Measurements from ENCODE around the gene DYNLT1. TPM values are rescaled to one million over a fixed set of nuclear protein-coding genes. Genes with fewer than 3 reads are reported as not detected.
"Not testable (repeated sequence)": the region's sequence is repeated elsewhere in the genome, so short reads cannot be mapped to it uniquely, and the experiment has no call there.

Gene DYNLT1
- total and polyA plus RNA-seq, 10 of the 15 experiments (the other 5 are each of a cell fraction or from before 2014, with no cell fraction given), result 33.6 to 298 (median 89.2) TPM

GRCh38 chr6:158672726-158673125, 28.2 kb upstream of the DYNLT1 start:
- WGBS (ENCODE audit: insufficient coverage, insufficient replicate concordance, low lambda C conversion rate, missing lambda C conversion rate), result 86% methylated on average over 6 of the region's 6 CpGs
- POLR2A ChIA-PET, result interaction anchor here (1.2 kb wide), 1 partner anchor 22 kb away, joined by 3 read pairs; no protein-coding TSS in a partner anchor
- DNase-seq (ENCODE audit: low read depth, low spot score) (no peak), ATAC-seq (no peak), FAIRE-seq (no peak)
- Histone ChIP-seq H3K9ac (ENCODE audit: control insufficient read depth, insufficient read depth, low read length) (no peak overlapping the region), H3K27ac (ENCODE audit: control insufficient read depth, insufficient read depth) (no peak overlapping the region), H3K27me3 (replicated peaks in 1 of 2; ENCODE audit: control insufficient read depth in 2 of 2, insufficient read depth in 2 of 2, low read length in 1 of 2) (no peaks in the 10 kb centered on the region), H4K20me1 (ENCODE audit: control insufficient read depth, insufficient read depth) (no peaks in the 10 kb centered on the region), H2AFZ (ENCODE audit: control insufficient read depth, low read depth, low read length) (no peak overlapping the region), H3K9me3 (replicated peaks; ENCODE audit: control insufficient read depth, insufficient read depth, low read length) (no peaks in the 10 kb centered on the region; the same call in 2 of the 3 replicates), H3K36me3 (ENCODE audit: control insufficient read depth in 2 of 2, insufficient read depth in 2 of 2, low read length in 1 of 2) (no peaks in the 10 kb centered on the region; a peak in 1 of 4 replicates), H3K4me3 (no peak overlapping the region), H3K79me2 (ENCODE audit: control insufficient read depth, insufficient read depth, low read length) (no peaks in the 10 kb centered on the region), H3K4me1 (ENCODE audit: control insufficient read depth, insufficient read depth, low read length) (peaks cover 2% of the 10 kb centered on the region; the same call in 1 of the 2 replicates), H3K4me2 (ENCODE audit: control insufficient read depth, insufficient read depth) (no peak overlapping the region)
- in situ Hi-C loops (cut with MboI), result no loop called here
- CTCF ChIA-PET, result interaction anchor here (0.6 to 3.5 kb wide), 5 partner anchors 18 to 453 kb away, joined by 3 to 19 read pairs (median 4); no protein-coding TSS in a partner anchor
- intact Hi-C loops (cut with micrococcal nuclease; ENCODE audit: unreplicated experiment), result no loop called here
- BruUV-seq (replicated peaks), result no TSS peak
- TF ChIP-seq SUPT20H (IDR thresholded peaks at IDR 0.05; ENCODE audit: borderline replicate concordance, control insufficient read depth, low read depth, low read length) (no peak), EED (IDR thresholded peaks at IDR 0.05; ENCODE audit: low read depth) (no peak)
- SMC1A ChIA-PET (ENCODE audit: uncharacterized antibody, unreplicated experiment), result interaction anchor here (1.5 to 1.6 kb wide), 2 partner anchors 11 to 19 kb away, joined by 5 to 7 read pairs; no protein-coding TSS in a partner anchor
- RAD21 ChIA-PET (ENCODE audit: unreplicated experiment), result no interaction called here

- H3K27ac ChIP-seq (ENCODE audit: control insufficient read depth, insufficient read depth); H4K20me1 ChIP-seq (ENCODE audit: control insufficient read depth, insufficient read depth); H3K27me3 ChIP-seq (replicated peaks in 1 of 2; ENCODE audit: control insufficient read depth in 2 of 2, insufficient read depth in 2 of 2, low read length in 1 of 2); H3K9ac ChIP-seq (ENCODE audit: control insufficient read depth, insufficient read depth, low read length); RAD21 ChIA-PET (ENCODE audit: unreplicated experiment); ATAC-seq; FAIRE-seq; H3K4me2 ChIP-seq (ENCODE audit: control insufficient read depth, insufficient read depth); H3K4me3 ChIP-seq; BruUV-seq (replicated peaks); H3K36me3 ChIP-seq (ENCODE audit: control insufficient read depth in 2 of 2, insufficient read depth in 2 of 2, low read length in 1 of 2); DNase-seq (ENCODE audit: low read depth, low spot score); H3K79me2 ChIP-seq (ENCODE audit: control insufficient read depth, insufficient read depth, low read length); in situ Hi-C loops (cut with MboI); H3K4me1 ChIP-seq (ENCODE audit: control insufficient read depth, insufficient read depth, low read length); H3K9me3 ChIP-seq (replicated peaks; ENCODE audit: control insufficient read depth, insufficient read depth, low read length); intact Hi-C loops (cut with micrococcal nuclease; ENCODE audit: unreplicated experiment); H2AFZ ChIP-seq (ENCODE audit: control insufficient read depth, low read depth, low read length): not testable (repeated sequence)
- WGBS (ENCODE audit: insufficient coverage, insufficient replicate concordance, low lambda C conversion rate, missing lambda C conversion rate), result 84% methylated on average over 8 of the region's 8 CpGs
- ChIA-PET CTCF (interaction anchor here (0.7 to 3.5 kb wide), 3 partner anchors 19 to 301 kb away, joined by 3 to 19 read pairs (median 5); no protein-coding TSS in a partner anchor), SMC1A (ENCODE audit: uncharacterized antibody, unreplicated experiment) (interaction anchor here (1.4 to 1.9 kb wide), 4 partner anchors 10 to 19 kb away, joined by 3 to 7 read pairs (median 6); no protein-coding TSS in a partner anchor), POLR2A (interaction anchor here (1.2 kb wide), 1 partner anchor 22 kb away, joined by 3 read pairs; no protein-coding TSS in a partner anchor)
These were observed 27.6 kb upstream of the DYNLT1 start for GRCh38 chr6:158672119-158672518.

All from GM12878 (cell line).